NCI-H1436 (cell line): ENCODE data around the gene RNF220.
A peak's percentile ranks its signal among the peaks of the same experiment; 100 is the strongest.

Experiments used
- DNase-seq: peaks from one replicate; lab custom pipeline; 2025; lab: John Stamatoyannopoulos, UW

The RNF220 gene

GRCh38 chr1:44636688-44637598, 231.9 kb downstream of the RNF220 start:
- DNase-seq = no peak

GRCh38 chr1:44637702-44638411, 232.8 kb downstream of the RNF220 start:
- no peak for DNase-seq

- peak; percentile 50 for DNase-seq
Observed at GRCh38 chr1:44640200-44640853, 235.3 kb downstream of the RNF220 start.

- no peak for DNase-seq
Observed at GRCh38 chr1:44641126-44642102, 236.4 kb downstream of the RNF220 start.

GRCh38 chr1:44642255-44642654, 237.2 kb downstream of the RNF220 start:
- DNase-seq = no peak

- DNase-seq = no peak
Observed at GRCh38 chr1:44642925-44643324, 237.9 kb downstream of the RNF220 start.

- DNase-seq = no peak
Observed at GRCh38 chr1:44643721-44644334, 238.8 kb downstream of the RNF220 start.

- DNase-seq = no peak
Observed at GRCh38 chr1:44644806-44645205, 239.8 kb downstream of the RNF220 start.

- DNase-seq = no peak
Observed at GRCh38 chr1:44645476-44646244, 240.6 kb downstream of the RNF220 start.

- no peak for DNase-seq
Observed at GRCh38 chr1:44646261-44647110, 241.4 kb downstream of the RNF220 start.

- no peak for DNase-seq
Observed at GRCh38 chr1:44647896-44648295, 242.8 kb downstream of the RNF220 start.

GRCh38 chr1:44648529-44649250, 243.6 kb downstream of the RNF220 start:
- no peak for DNase-seq

GRCh38 chr1:44649788-44650158, 244.7 kb downstream of the RNF220 start:
- DNase-seq = no peak

GRCh38 chr1:44650159-44650831, 245.2 kb downstream of the RNF220 start:
- no peak for DNase-seq

GRCh38 chr1:44651069-44651468, 246.0 kb downstream of the RNF220 start:
- DNase-seq = no peak

GRCh38 chr1:44652445-44653106, 247.5 kb downstream of the RNF220 start:
- DNase-seq = peak; percentile 56
